HG02642 (cell line): ENCODE measurements around the gene DIAPH2.

Source experiments
- ATAC-seq: cut with Tn5 transposase; IDR thresholded peaks from one replicate; pipeline ENCODE4 v1.9.1; 2021; ENCODE audit warnings: mild to moderate bottlenecking; ENCODE audit not compliant: unreplicated experiment, poor library complexity

The DIAPH2 gene

DNA sequence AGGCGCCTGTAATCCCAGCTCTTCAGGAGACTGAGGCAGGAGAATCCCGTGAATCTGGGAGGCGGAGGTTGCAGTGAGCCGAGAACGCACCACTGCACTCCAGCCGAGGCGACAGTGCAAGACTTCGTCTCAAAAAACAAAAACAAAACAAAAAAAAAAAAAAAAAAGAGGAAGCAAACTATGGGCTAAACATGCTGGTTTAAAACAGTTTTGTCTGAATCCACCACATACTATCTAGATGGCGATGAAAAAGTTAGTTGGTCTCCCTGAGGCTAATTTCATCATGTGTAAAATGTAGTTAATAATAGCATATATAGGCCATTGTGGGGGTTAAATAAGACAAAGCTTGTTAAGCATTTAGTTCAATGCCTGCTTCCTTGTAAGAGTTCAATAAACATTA, 650.2 kb downstream of the DIAPH2 start:
- no peak for ATAC-seq

DNA sequence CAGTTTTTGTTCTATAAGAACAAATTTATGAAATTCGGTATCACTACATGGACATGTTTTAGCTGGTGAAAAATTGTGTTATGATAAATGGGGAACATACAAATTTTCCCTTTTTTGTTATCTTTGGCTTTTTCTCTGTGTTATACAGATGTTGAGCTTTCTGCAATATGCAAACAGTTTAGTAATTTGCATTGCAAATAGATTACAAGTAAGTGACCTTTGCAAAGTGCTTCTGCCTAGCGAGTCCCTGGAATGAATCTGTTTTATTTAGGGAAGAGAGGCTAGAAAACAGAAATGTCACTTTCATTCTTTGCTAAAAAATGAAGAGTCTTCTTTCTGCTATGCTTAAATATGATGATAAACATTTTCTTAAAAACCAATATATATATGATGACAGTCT, 660.1 kb downstream of the DIAPH2 start:
- ATAC-seq: no peak

DNA sequence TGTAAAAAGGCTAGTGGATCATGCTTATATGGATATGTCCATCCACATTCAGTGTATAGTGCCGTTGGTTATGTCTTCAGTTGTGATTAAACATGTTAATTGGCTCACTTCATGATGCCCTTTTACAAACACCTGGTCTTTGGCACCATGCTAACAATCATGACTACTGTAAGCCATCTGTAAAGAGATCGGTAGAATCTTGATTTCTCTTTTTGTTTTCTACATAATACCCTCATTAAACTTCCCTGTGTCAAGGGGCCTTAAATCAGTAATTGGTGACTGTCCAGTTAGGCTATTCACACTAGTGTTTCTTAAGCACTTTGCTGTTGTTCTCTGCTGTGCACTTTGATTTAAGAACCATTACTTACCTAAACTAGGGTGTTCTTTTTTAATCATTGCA, 674.3 kb downstream of the DIAPH2 start:
- ATAC-seq: no peak

DNA sequence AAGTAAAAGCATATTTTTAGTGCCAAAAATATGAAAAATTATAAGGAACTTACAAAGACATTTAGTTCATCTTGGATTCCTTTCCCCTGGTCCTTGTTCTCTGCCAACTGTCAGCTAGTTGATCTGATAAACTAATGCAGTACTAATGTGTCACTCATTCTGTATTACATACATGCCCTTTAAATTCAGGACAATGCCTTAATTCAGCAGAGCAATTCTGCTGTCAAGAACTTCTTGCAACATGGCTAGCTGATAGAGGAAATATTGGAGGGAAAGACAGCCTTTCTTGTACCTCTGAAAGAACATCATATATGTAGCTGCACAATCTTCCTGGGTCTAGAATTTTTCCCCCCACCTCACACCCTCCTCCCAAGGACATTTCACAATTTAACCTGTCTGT, 679.2 kb downstream of the DIAPH2 start:
- ATAC-seq: no peak

DNA sequence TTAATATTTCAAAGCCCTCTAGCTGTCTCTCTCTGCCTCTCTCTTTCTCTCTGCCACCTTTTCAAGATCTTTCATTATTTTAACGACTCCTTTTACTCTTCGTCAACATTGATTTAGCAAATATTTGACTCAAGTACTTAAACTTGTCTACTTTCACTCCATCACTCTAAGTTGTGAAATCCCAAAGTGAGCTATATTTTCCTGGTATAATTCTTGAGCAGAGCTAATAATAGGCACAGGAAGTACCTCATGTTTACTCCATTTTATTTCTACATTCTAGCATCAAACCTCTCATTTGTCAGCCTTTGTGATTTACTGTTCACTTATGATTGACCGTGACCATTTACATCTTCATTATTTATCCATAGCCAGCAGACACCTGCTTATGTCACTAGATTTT, 681.6 kb downstream of the DIAPH2 start:
- no peak for ATAC-seq

DNA sequence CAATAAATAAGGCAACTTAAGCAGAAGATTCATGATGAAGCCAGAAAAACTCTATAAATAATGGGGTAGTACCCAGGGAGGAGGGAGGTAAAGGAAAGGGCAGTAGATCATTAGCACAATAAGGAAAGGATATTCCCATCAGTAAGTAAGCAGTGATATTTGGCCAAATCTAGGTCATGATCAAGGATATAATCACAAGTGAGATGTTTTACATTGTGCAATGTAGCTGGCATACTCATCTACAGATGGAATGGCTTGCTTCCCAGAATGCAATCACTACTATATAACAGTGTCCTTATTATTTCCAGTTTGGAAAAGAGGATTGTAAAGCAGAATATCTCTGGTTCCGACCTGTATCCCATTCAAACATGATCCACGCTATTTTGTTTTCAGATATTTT, 682.5 kb downstream of the DIAPH2 start:
- no peak for ATAC-seq

DNA sequence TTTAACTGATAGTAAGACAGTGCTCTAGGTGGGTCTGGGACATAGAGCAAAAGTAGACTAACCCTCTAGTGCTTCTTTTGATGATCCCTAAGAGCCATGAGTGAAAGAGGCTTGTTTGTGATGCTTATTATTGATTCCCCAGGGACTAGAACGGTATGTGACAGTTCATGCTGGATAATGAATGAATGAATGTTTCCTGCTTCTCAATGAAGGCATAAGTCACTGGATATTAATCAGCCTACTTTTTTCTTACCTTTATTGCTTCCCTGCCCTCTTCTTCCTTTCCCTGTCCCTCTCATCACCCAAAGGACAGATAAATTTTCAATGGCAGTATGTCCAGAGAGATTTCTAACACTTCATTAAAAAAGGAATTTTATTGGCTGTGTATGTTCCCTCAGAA, 685.3 kb downstream of the DIAPH2 start:
- no peak for ATAC-seq

DNA sequence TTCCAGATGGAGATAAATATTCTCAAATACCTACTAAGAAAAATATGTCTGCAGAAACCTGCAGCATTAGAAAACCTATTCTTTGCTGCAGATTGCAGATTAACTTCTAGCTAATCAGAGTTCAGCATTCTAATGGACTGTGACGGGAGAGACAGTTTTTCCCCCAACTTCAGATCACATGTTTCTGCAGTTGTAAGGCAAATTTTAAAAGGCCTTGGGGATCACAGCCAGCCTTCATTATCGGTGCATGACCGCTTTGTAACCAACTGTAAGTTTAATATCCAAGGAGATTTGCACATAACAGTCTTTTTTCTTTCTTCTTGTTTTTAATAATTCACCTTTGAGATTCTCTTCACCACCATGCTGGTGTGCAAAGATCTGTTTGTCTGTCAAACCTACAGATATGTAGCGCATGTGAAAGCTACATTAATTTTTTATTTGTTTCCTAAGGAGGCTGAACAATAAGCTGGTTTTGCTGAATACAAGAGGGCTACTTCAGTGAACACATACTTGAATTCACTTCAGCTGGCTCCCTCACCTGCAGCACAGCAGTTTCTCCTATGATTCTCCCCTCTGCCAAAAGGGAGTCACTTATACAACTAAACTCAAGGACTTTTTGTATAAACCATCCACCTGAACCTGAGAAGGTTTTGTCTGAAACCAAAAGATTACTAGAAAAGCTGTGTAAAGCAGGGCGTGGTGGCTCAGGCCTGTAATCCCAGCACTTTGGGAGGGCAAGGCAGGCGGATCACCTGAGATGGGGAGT, 687.5 kb downstream of the DIAPH2 start:
- no peak for ATAC-seq

DNA sequence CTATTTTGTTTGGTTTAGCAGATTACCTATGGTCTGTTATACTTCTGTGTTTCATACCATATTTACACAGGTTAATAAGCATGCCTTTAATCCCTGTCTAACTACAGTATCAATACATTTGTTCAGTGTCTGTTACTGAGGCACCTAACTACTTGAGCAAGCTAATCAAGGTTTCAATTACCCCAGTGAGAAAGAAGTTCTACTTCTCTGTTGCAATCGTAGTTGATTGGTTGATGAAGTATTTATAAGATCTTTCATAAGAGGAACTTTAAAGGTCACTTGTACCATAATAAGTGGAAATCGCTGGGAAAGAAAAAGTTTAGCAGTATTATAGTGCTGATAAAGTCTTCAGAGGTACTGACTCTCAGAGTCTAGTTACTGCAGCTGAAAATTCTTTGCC, 689.6 kb downstream of the DIAPH2 start:
- no peak for ATAC-seq

DNA sequence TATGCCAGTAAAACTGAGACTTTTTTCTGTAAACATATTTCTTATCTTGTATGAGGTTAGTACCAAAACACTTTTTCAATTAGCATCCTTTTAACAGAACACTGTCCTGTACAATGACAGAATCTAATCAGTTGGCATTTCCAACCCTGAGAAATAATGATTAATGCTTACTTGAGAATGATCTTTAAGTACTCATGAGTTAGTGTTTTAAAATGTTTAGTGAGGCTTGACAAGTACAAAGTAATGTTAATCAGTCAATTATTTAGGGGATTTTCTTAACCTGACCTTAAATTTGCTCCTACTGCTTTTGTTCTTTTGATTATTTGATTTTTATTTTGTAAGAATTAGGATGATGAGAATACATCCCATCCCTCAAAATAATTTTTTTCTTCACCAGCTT, 695.6 kb downstream of the DIAPH2 start:
- no peak for ATAC-seq

DNA sequence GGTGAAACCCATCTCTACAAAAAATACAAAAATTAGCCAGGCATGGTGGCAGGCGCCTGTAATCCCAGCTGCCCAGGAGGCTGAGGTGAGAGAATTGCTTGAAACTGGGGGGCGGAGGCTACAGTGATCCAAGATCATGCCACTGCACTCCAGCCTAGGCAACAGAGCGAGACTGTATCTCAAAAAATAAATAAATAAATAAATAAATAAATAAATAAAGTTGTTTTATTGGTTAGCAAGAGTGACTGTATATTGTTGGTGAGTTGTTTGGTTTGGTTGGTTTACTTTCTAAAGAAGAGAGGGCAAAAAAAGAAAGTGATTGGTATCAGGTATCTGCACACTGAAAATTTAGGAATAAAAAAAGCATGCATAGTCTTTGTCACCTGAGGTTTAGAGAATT, 700.0 kb downstream of the DIAPH2 start:
- no peak for ATAC-seq

DNA sequence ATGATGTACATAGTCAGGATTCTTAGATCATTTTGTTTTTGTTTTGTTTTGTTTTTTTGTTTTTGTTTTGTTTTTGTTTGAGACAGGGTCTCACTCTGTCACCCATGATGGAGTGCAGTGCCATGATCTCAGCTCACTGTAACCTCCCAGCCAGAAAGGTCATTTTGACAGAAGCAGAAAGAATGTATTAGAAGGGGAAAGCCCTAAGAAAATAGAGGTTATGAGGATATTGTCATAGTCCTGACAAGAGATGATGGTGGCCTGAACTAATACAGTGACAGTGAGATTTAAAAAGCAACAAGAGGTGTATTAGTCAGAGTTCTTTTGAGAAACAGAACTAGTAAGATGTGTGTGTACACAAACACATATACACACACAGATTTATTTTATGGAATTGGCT, 702.4 kb downstream of the DIAPH2 start:
- ATAC-seq: no peak

DNA sequence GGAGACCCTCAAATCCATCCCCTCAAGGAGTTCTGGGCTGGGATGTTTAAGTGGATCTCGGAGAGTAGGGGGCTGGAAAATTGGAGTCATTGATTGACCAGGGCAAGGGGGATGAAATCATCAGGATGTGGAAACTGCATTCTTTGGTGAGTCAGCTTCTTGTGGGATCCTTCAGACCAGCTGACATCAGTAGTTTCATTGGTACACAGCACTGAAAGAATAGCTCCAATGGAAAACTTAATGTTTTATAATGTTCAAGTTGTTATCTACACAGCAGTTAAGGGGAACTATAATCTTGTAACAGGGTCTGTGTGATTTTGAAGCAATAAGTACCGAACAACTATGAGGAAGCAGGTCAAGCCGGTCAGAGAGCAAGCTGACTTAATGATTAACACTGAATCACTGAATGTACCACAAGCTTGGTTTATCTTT, 705.1 kb downstream of the DIAPH2 start:
- no peak for ATAC-seq

DNA sequence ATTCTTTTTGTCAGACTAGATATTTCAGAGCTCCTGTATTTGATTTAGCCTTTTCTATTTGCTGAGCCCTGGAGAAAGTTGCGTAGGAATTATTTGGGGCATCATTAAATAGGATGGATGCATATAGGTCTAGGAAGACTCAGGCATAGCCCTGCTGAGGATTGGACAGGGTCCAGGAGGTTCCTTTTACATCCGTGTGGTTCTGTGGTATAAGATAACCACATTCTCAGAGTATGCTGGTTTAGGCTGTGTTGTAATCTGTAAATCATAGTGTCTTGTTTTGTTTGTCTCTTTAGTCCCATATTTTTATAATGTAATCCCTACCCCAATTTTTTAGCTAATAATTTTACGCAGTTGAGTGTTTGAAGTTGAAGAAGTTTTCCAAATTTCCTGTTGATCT, 712.7 kb downstream of the DIAPH2 start:
- ATAC-seq: no peak

DNA sequence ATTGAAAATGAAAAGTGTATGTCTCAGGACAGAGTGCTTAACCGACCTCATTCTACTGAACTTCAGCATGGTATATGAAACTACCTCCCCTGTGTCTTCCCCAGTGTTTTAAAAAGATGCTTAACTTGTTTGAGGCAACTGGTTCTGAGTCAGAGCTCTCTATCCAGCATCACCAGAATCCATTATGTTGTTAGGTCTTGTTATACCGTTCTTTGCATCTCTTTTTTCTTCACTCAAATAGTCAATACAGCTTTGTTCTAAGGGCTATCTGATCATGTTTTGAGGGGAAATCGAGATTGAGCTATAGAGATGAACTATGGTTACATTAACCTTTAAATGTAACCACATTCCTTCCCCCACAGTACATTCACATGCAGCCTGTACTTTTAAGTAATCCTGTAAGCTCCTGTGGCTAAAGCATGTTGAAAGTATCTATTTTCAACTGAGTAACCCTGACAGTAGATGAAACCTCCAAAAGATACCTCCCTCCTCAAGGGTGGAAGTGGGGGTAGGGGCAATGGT, 713.4 kb downstream of the DIAPH2 start:
- ATAC-seq: peak; percentile 48

DNA sequence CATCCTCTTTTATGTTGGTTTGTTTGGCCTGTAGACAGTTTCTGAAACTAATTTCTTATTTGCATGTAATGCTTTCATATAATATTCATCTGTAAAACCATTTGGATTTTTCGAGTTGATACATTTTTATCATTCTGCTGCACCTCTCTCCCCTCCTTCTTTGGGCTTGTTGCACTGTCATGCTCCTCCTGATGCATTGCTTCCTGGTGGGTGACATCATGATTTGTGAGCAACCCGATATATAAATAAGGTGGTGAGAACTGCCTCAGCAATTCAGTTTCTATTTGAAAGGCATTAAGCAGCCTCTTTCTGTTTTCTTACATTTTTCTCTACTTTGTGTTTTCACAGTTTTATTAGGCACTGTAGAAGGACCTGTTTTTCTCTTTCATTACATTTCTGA, 714.8 kb downstream of the DIAPH2 start:
- ATAC-seq: peak; percentile 53

DNA sequence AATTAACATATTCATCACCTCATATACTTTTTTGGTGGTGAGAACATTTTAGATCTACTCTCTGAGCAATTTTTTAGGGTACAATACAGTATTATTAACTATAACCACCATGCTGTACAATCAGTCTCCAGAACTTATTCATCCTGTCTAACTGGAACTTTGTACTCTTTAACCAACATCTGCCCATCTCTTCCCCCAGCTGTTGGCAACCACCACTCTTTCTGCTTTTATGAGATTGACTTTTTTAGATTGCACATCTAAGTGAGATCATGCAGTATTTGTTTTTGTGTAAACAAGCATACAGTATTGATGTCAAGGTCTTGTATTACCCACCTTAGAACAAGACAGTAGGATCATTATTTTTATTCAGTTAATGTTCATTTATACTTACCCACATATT, 715.9 kb downstream of the DIAPH2 start:
- ATAC-seq: no peak

DNA sequence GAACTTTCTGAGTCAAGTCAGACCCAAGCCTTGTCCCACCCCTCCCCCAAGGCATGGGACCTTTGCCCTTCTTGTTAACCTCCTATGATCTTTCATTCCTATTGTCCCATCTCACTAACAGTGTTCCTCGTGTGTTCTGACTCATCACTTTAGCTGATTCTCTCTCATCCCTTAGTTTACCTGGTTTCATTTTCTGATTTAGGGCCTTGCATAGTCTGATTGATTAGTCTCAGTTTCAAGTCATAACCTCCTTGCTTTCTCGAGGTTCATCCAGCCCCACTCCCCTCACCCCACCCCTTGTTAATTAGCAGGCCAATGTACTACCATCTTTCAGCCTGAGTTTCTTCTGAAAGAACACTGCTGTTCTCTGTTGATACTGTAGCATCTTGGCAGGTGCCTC, 716.5 kb downstream of the DIAPH2 start:
- ATAC-seq: peak; percentile 56

DNA sequence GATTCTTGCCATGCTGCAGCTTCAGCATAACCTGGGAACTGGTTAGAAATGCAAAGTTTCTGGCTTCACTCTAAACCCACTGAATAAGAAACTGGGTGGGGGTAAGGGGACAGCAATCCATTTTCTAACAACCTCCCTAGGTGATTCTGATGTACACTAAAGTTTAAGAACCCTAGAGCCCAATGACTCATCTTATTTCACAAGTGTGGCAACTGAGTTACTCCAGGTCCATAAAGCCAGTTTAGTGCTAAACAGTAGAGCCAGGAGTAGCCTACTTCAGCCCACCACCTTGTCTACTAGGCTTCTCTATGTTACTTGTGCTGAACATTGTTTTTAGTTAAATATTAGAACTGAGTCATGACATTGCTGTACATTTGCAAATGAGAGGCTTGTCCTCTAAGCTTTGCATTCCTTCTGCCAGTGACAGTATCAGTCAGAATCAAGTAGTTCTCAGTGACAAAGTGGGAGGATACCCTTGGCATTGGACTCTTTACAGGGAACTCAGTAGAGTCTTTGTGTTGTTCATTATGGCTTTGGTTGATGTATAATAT, 717.0 kb downstream of the DIAPH2 start:
- ATAC-seq: peak; percentile 1

DNA sequence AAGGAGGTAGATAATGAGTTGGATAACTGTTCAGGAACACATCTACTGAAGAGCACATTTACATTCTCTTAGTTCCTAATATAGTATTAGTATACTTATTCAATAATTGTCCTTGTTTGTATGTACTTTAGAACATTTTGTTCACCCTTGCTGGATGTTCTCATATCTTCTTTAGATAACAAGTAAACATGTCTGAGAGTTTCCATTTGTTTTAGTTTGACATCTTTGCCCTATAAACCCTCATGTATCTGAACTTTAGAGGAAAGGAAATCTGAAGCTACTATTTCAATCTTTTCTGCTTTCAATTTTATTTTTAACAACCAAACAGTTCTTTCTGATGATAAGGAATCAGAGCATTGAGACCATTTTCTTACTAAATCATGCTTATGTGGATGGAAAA, 717.7 kb downstream of the DIAPH2 start:
- ATAC-seq: no peak

DNA sequence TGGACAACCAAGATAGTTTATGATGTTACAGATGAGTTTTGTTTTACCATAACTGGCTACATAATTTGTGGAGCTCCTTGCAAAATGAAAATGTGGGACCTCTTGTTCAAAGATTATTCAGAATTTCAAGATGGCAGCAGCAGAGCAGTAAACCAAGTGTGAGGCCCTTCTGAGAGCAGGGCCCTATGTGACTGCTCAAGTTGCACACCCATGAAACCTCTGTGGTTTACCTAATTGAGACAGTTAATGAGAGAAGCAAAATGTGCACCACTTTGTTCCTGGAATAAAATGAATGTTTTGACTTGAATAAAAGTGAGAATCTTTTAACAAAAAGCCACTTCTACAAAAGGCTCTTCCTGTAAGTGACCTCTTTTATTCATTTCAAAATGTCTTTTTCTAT, 718.3 kb downstream of the DIAPH2 start:
- ATAC-seq: no peak

DNA sequence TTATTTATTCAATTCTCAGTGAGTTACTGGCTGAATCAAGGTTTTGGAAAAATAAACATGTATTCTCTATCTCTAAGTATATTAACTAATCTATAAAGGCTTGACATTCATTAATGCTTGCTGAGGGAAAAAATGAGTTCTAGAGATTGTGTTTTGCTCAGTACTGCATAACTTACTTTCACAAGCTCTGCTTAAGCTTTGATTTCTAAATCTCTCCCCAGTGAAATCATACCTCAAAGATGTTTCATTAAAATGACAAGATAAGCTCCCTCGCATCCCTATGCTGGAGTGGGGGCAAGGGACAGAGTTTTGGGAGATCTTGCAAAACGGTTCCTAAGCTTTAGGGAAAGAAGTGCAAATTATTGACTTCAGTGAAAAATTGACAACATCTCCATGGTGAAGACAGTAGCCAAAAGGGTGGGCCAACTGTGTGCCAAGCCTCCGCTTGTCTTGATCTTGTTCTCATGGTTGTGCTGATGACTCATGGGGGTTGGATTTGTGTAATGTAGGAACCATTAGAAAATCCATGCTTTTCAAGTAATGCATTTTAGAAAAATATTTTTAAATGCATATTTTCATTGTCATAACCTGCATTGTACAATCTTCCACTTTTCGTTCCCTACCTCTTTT, 720.5 kb downstream of the DIAPH2 start:
- ATAC-seq: no peak
